GM20000 (cell line): Measurements from ENCODE around the gene CLPX.

Source experiments
- DNase-seq: peaks from one replicate; pipeline ENCODE4 v3.0.0; 2012; ENCODE audit warnings: low spot score
- CTCF ChIP-seq: IDR thresholded peaks from 2 replicates; pipeline ENCODE4 v1.5.1; 2012; ENCODE audit warnings: mild to moderate bottlenecking, control low read depth; ENCODE audit errors: extremely low read depth, missing control alignments

CLPX gene

GRCh38 chr15:65212097-65212496 is 27.0 kb upstream of the CLPX start:
- DNase-seq, result peak; percentile 70
- TF ChIP-seq CTCF, result peak; percentile 58

GRCh38 chr15:65211482-65211982 is 26.4 kb upstream of the CLPX start:
- no peak for DNase-seq
- no peak for TF ChIP-seq CTCF

- no peak for TF ChIP-seq CTCF
- DNase-seq, result no peak
Observed at GRCh38 chr15:65210770-65211481, 25.8 kb upstream of the CLPX start, which contains the start of gene CILP. TSS of gene CILP (minus strand) at chr15:65211473. CDS start at chr15:65209755, 1,718 bp downstream.

GRCh38 chr15:65209701-65210643 is 24.8 kb upstream of the CLPX start:
- TF ChIP-seq CTCF, result no peak
- DNase-seq, result no peak

GRCh38 chr15:65208647-65209046 is 23.5 kb upstream of the CLPX start:
- DNase-seq, result no peak
- no peak for TF ChIP-seq CTCF

- no peak for DNase-seq
- TF ChIP-seq CTCF, result no peak
Observed at GRCh38 chr15:65207280-65207840, 22.2 kb upstream of the CLPX start.
